Measurements from ENCODE around the gene ABCA4.

ABCA4 gene

GRCh38 chr1:94119306-94119705 is 1.6 kb downstream of the ABCA4 start:
- ATAC-seq (replicated peaks) (no peak), DNase-seq (no peak)
- H3K36me3 Mint-ChIP-seq (ENCODE audit: insufficient read depth): no peaks in the 10 kb centered on the region
- no peak overlapping the region for H3K27ac Mint-ChIP-seq
- H3K4me3 Mint-ChIP-seq: no peak overlapping the region
- H3K9me3 Mint-ChIP-seq: no peaks in the 10 kb centered on the region
- H3K27me3 Mint-ChIP-seq: peaks cover 42 to 74% of the 10 kb centered on the region in 2 donors
- H3K4me1 Mint-ChIP-seq (ENCODE audit: low read depth in 2 of 2): no peaks in the 10 kb centered on the region

- Mint-ChIP-seq H3K27ac (no peak overlapping the region), H3K4me3 (no peak overlapping the region), H3K27me3 (peaks cover 42 to 75% of the 10 kb centered on the region in 2 donors), H3K4me1 (ENCODE audit: low read depth in 2 of 2) (no peaks in the 10 kb centered on the region), H3K36me3 (ENCODE audit: insufficient read depth) (no peaks in the 10 kb centered on the region), H3K9me3 (no peaks in the 10 kb centered on the region)
- DNase-seq (no peak), ATAC-seq (replicated peaks) (no peak)
Measured at GRCh38 chr1:94118471-94118870, 2.5 kb downstream of the ABCA4 start.

DNA sequence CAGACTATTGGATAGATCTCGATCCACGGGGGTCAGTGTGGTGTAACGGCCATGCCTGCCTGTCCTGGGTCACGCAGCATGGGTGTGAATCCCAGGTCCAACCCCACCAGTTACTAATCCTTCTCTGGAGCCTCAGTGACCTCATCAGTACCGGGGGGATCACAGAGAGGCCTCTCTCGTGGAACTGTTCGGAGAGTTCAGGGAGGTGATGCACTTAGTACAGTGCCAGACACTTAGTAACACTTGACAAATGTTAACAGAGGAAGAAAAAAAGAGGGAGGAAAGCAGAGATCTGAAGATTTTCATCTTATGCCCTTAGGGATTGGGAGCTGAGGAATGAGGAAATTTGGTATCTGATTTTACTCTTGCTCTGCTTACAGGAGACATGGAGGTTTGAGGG is 2.9 kb downstream of the ABCA4 start:
- DNase-seq (no peak), ATAC-seq (replicated peaks) (no peak)
- H3K9me3 Mint-ChIP-seq: no peaks in the 10 kb centered on the region
- no peak overlapping the region for H3K4me3 Mint-ChIP-seq
- no peaks in the 10 kb centered on the region for H3K4me1 Mint-ChIP-seq (ENCODE audit: low read depth in 2 of 2)
- peaks cover 42 to 75% of the 10 kb centered on the region in 2 donors for H3K27me3 Mint-ChIP-seq
- H3K36me3 Mint-ChIP-seq (ENCODE audit: insufficient read depth): no peaks in the 10 kb centered on the region
- no peak overlapping the region for H3K27ac Mint-ChIP-seq

DNA sequence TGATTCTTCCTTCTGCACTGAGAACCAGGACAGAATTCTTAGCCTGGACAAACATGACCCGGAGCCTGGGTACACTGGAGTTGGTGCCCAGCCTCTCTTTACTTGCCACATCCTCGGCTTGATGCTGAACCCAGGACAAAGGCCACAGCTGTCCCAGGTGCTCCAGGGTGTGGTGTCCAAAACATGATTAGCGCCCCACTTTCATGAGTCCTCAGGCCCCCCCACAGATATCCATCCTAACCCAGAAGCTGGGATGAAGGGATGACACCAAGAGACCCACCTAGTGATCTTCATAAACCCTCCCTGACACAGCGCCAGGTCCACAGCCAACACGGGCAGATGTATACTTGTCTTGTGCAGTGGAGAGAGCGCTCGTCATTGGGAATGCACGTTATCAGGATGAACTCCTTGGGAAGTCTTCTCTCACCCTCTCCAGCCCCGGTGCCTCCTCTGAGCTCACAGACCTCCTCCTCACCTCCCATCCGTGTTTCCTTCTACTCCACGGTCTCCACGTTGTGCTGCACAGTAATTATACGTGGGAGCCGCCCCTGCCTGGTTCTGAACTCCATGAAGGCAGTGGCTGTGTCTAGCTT is 3.6 kb downstream of the ABCA4 start:
- Mint-ChIP-seq H3K27ac (no peak overlapping the region), H3K4me1 (ENCODE audit: low read depth in 2 of 2) (no peaks in the 10 kb centered on the region), H3K4me3 (no peak overlapping the region), H3K27me3 (peaks cover 36 to 69% of the 10 kb centered on the region in 2 donors), H3K9me3 (no peaks in the 10 kb centered on the region), H3K36me3 (ENCODE audit: insufficient read depth) (no peaks in the 10 kb centered on the region)
- DNase-seq (no peak), ATAC-seq (replicated peaks) (no peak)

DNA sequence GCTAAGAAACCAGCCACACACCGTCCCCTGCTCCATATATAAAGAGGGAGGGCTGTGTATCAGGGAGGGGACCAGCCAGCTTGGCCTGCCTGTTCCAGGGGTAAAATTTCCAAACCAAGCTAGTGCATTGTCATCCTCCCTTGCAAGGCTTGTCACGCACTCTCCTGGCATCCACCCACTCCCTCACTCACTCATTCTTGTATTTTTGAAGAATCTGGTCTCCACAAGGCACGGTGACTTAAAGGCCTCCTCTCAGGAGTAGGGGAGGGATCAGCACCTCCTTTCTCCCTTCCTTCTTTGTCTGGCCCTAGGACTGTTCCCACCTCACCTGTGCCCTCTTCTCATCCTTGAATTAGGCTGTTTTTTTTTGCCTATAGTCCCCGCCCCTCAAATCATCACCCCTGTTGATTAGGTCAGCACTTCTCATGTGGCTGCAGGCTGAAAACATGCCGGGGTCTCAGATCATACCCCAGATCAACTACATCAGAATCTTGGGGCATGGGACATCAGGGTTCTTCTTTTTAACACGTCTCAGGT is 5.0 kb downstream of the ABCA4 start:
- Mint-ChIP-seq H3K27me3 (peaks cover 28 to 65% of the 10 kb centered on the region in 2 donors), H3K4me1 (ENCODE audit: low read depth in 2 of 2) (no peaks in the 10 kb centered on the region), H3K36me3 (ENCODE audit: insufficient read depth) (peaks cover 2% of the 10 kb centered on the region), H3K4me3 (no peak overlapping the region), H3K9me3 (no peaks in the 10 kb centered on the region), H3K27ac (no peak overlapping the region)
- no peak for ATAC-seq (replicated peaks)
- no peak for DNase-seq

- ATAC-seq (replicated peaks): no peak
- DNase-seq: no peak
- Mint-ChIP-seq H3K4me3 (no peak overlapping the region), H3K27ac (no peak overlapping the region), H3K27me3 (peaks cover 28 to 61% of the 10 kb centered on the region in 2 donors), H3K4me1 (ENCODE audit: low read depth in 2 of 2) (no peaks in the 10 kb centered on the region), H3K36me3 (ENCODE audit: insufficient read depth) (peaks cover 2% of the 10 kb centered on the region), H3K9me3 (no peaks in the 10 kb centered on the region)
Measured at GRCh38 chr1:94115254-94115899, 5.6 kb downstream of the ABCA4 start.

DNA sequence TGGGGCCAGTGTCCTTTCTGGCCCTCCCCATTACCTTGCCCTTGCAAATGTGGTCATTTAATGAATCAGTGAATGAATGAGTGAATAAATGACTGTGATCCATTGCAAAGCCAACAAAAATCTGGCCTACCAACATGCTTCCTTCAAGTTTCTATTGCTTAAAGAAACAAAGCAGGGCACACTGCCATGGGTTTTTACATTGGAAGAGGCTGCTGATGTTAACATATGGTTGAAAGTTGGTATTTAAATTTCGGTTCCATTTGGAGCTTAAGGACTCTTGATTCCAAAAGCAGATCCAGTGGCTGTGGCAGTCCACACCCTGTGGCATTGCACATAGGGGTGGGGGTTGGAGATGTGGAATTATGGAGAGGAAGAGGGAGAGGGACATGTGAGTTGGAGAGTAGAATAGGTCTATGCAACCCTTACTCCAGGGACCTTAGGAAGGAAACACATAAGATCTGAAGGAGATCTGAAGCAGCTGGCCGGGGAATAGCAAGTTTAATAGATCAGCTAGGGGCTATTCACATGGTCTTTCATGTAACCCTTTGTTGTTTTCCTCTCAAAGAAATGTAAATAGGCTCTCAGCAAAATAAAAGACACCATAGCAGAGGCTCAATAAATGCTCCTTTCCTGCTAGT is 7.2 kb downstream of the ABCA4 start:
- Mint-ChIP-seq H3K27me3 (peaks cover 16 to 56% of the 10 kb centered on the region in 2 donors), H3K4me3 (no peak overlapping the region), H3K36me3 (ENCODE audit: insufficient read depth) (peaks cover 2% of the 10 kb centered on the region), H3K9me3 (no peaks in the 10 kb centered on the region), H3K27ac (no peak overlapping the region), H3K4me1 (ENCODE audit: low read depth in 2 of 2) (no peaks in the 10 kb centered on the region)
- DNase-seq: no peak
- ATAC-seq (replicated peaks): no peak

DNA sequence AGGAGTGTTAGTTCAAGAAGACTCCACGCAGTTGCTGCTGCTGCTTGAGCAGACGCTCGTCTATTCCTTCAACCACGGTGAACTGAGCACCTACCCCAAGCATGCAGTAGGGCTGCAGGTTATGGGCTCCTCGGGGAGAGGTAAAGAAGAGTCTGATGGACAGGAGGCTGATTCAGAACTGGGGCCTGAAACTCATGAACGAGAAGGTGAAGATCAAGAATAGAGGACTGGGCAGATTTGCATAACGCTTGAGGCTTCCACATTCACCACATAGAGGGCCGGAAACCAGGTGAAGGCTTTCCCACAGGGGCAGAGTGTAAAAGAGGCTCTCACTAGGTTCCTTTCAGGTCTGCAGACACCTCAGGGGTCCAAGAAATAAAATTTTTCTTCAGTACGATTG is 9.1 kb downstream of the ABCA4 start:
- Mint-ChIP-seq H3K36me3 (ENCODE audit: insufficient read depth) (peaks cover 2% of the 10 kb centered on the region), H3K4me3 (no peak overlapping the region), H3K27me3 (peaks cover 18 to 61% of the 10 kb centered on the region in 2 donors), H3K27ac (no peak overlapping the region), H3K9me3 (no peaks in the 10 kb centered on the region), H3K4me1 (ENCODE audit: low read depth in 2 of 2) (peaks cover 0 to 5% of the 10 kb centered on the region in 2 donors)
- ATAC-seq (replicated peaks) (no peak), DNase-seq (no peak)

GRCh38 chr1:94110946-94111740 is 9.8 kb downstream of the ABCA4 start:
- H3K4me3 Mint-ChIP-seq: no peak overlapping the region
- no peaks in the 10 kb centered on the region for H3K9me3 Mint-ChIP-seq
- H3K27ac Mint-ChIP-seq: no peak overlapping the region
- DNase-seq (no peak), ATAC-seq (replicated peaks) (no peak)
- peaks cover 2% of the 10 kb centered on the region for H3K36me3 Mint-ChIP-seq (ENCODE audit: insufficient read depth)
- H3K27me3 Mint-ChIP-seq: peaks cover 20 to 64% of the 10 kb centered on the region in 2 donors
- H3K4me1 Mint-ChIP-seq (ENCODE audit: low read depth in 2 of 2): peaks cover 0 to 8% of the 10 kb centered on the region in 2 donors

- Mint-ChIP-seq H3K27me3 (peaks cover 21 to 57% of the 10 kb centered on the region in 2 donors), H3K27ac (no peak overlapping the region), H3K4me3 (no peak overlapping the region), H3K4me1 (ENCODE audit: low read depth in 2 of 2) (peaks cover 0 to 8% of the 10 kb centered on the region in 2 donors), H3K9me3 (no peaks in the 10 kb centered on the region), H3K36me3 (ENCODE audit: insufficient read depth) (peaks cover 2% of the 10 kb centered on the region)
- DNase-seq: no peak
- ATAC-seq (replicated peaks): no peak
Measured at GRCh38 chr1:94110021-94110761, 10.8 kb downstream of the ABCA4 start.

DNA sequence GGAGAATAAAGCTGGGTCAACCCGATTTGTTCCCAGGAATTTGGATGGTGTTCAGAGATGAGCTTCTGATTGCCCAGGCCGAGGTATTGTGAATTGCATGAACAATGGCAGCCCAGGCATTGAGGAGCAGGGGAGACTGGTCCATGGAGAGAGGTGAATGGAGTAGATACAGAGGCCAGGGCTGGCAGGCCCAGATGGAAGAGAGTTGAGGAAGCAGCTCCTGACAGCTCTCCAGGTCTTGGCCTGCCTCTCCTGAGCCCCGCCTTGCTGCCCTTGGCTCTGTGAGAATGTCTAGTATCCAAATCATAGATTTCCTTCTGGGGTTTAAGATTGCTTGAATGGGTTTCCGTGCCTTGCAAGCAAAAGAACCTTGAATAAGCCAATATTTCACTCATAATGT is 11.5 kb downstream of the ABCA4 start:
- no peak for ATAC-seq (replicated peaks)
- no peak for DNase-seq
- peaks cover 28 to 57% of the 10 kb centered on the region in 2 donors for H3K27me3 Mint-ChIP-seq
- no peak overlapping the region for H3K27ac Mint-ChIP-seq
- H3K4me1 Mint-ChIP-seq (ENCODE audit: low read depth in 2 of 2): peaks cover 0 to 8% of the 10 kb centered on the region in 2 donors
- peaks cover 2% of the 10 kb centered on the region for H3K36me3 Mint-ChIP-seq (ENCODE audit: insufficient read depth)
- H3K4me3 Mint-ChIP-seq: no peak overlapping the region
- H3K9me3 Mint-ChIP-seq: no peaks in the 10 kb centered on the region

DNA sequence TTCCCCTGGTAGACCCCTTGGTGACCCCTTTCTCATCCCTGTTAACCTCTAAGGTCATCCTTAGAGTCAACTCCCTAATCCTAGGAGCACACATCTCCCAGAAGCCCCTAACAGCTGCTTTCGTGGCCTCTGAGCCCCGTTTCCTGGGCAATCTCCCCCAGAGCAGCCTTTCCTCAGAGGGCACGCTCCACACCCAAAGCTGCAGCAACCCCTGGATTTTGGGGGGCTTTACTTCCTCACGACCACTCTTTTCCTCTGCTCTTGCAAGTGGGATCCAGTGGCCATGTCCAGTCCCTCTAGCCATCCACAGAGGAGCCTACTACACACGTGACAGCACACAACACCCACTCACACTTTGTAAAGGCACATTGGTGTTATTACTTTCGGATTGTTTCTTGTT is 13.8 kb downstream of the ABCA4 start:
- Mint-ChIP-seq H3K27ac (no peak overlapping the region), H3K36me3 (ENCODE audit: insufficient read depth) (peaks cover 2% of the 10 kb centered on the region), H3K9me3 (no peaks in the 10 kb centered on the region), H3K4me3 (no peak overlapping the region), H3K4me1 (ENCODE audit: low read depth in 2 of 2) (peaks cover 0 to 8% of the 10 kb centered on the region in 2 donors), H3K27me3 (peaks cover 47 to 78% of the 10 kb centered on the region in 2 donors)
- no peak for DNase-seq
- no peak for ATAC-seq (replicated peaks)

GRCh38 chr1:94106716-94107115 is 14.2 kb downstream of the ABCA4 start:
- no peak for DNase-seq
- H3K36me3 Mint-ChIP-seq (ENCODE audit: insufficient read depth): peaks cover 2% of the 10 kb centered on the region
- H3K27ac Mint-ChIP-seq: no peak overlapping the region
- H3K4me3 Mint-ChIP-seq: no peak overlapping the region
- no peaks in the 10 kb centered on the region for H3K9me3 Mint-ChIP-seq
- ATAC-seq (replicated peaks): no peak
- H3K4me1 Mint-ChIP-seq (ENCODE audit: low read depth in 2 of 2): peaks cover 0 to 8% of the 10 kb centered on the region in 2 donors
- H3K27me3 Mint-ChIP-seq: peaks cover 52 to 80% of the 10 kb centered on the region in 2 donors
